Memory B cell (primary cell): ENCODE data around the gene CFAP54.

ENCODE experiments used
- ATAC-seq: fragments of 150-1000 bp; cut with Tn5 transposase; 2 replicates; pipeline ENCODE4 v1.10.0; 2021; ENCODE audit warnings: low read depth, mild to moderate bottlenecking, moderate library complexity
- DNase-seq, 2 donors: peaks; one replicate each; pipeline ENCODE4 v3.0.0; 2022; ENCODE audit warnings: low spot score in 2 of 2
- H3K27ac Mint-ChIP-seq: one replicate; pipeline ENCODE4 v1.8.0; 2022; ENCODE audit warnings: mild to moderate bottlenecking, moderate library complexity, mixed read lengths
- H3K27me3 Mint-ChIP-seq: one replicate; pipeline ENCODE4 v1.8.0; 2022; ENCODE audit warnings: mixed read lengths
- H3K36me3 Mint-ChIP-seq: one replicate; pipeline ENCODE4 v1.8.0; 2022; ENCODE audit warnings: mild to moderate bottlenecking, mixed read lengths
- H3K4me1 Mint-ChIP-seq: one replicate; pipeline ENCODE4 v1.8.0; 2022; ENCODE audit warnings: mixed read lengths
- H3K4me3 Mint-ChIP-seq: one replicate; pipeline ENCODE4 v1.8.0; 2022; ENCODE audit warnings: mild to moderate bottlenecking, moderate library complexity, mixed read lengths
- H3K9me3 Mint-ChIP-seq: one replicate; pipeline ENCODE4 v1.8.0; 2022; ENCODE audit warnings: mixed read lengths

The CFAP54 gene

GRCh38 chr12:96882862-96883261 lies 393.5 kb downstream of the CFAP54 start:
- Mint-ChIP-seq H3K27ac (no peak overlapping the region), H3K4me1 (no peaks in the 10 kb centered on the region), H3K4me3 (no peak overlapping the region), H3K36me3 (no peaks in the 10 kb centered on the region), H3K9me3 (peaks cover 2% of the 10 kb centered on the region), H3K27me3 (peaks cover 8% of the 10 kb centered on the region)
- DNase-seq: no peak
- no peak for ATAC-seq

GRCh38 chr12:96883571-96883970 lies 394.2 kb downstream of the CFAP54 start:
- H3K27me3 Mint-ChIP-seq: peaks cover 6% of the 10 kb centered on the region
- H3K4me3 Mint-ChIP-seq: no peak overlapping the region
- H3K9me3 Mint-ChIP-seq: peaks cover 2% of the 10 kb centered on the region
- H3K27ac Mint-ChIP-seq: no peak overlapping the region
- DNase-seq: no peak
- no peak for ATAC-seq
- no peaks in the 10 kb centered on the region for H3K4me1 Mint-ChIP-seq
- no peaks in the 10 kb centered on the region for H3K36me3 Mint-ChIP-seq

- ATAC-seq (no peak), DNase-seq (no peak)
- Mint-ChIP-seq H3K27ac (no peak overlapping the region), H3K27me3 (peaks cover 9% of the 10 kb centered on the region), H3K36me3 (no peaks in the 10 kb centered on the region), H3K4me1 (no peaks in the 10 kb centered on the region), H3K9me3 (no peaks in the 10 kb centered on the region), H3K4me3 (no peak overlapping the region)
Observed at GRCh38 chr12:96886998-96887677, 397.8 kb downstream of the CFAP54 start.

DNA sequence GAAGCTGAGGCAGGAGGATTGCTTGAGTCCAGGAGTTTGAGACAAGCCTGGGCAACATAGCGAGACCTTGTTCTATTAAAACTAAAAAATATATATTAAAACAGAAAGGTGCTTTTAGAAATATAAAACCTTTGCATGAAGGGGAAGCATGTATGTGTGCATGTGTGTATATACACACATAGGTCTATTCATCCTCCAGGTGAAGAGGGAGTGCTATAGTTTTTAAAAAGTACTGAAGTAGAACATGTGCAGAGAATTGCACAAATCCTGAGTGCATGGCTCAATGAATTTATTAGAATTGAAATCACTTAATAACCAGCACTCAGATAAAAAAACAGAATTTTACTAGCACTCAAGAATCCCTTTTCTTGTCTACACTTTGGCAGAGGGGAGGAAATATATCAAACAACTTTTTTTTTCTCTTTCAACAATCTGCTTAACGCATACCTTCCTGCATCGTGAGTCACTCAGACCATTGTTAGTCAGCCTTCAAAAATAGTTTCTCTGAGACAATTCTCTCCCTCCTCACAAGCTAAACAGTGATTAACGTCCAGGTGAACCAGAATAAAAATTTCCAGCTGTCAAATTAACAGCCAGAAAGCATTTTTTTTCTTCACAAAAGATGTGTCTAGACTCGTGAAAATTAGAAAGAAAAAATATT lies 400.0 kb downstream of the CFAP54 start:
- no peak for DNase-seq
- Mint-ChIP-seq H3K36me3 (no peaks in the 10 kb centered on the region), H3K9me3 (no peaks in the 10 kb centered on the region), H3K4me1 (no peaks in the 10 kb centered on the region), H3K27ac (no peak overlapping the region), H3K4me3 (no peak overlapping the region), H3K27me3 (peaks cover 11% of the 10 kb centered on the region)
- ATAC-seq: no peak

- H3K4me1 Mint-ChIP-seq: no peaks in the 10 kb centered on the region
- H3K36me3 Mint-ChIP-seq: no peaks in the 10 kb centered on the region
- H3K4me3 Mint-ChIP-seq: no peak overlapping the region
- no peaks in the 10 kb centered on the region for H3K9me3 Mint-ChIP-seq
- ATAC-seq (no peak), DNase-seq (no peak)
- H3K27me3 Mint-ChIP-seq: peaks cover 11% of the 10 kb centered on the region
- H3K27ac Mint-ChIP-seq: no peak overlapping the region
Observed at GRCh38 chr12:96890331-96890730, 401.0 kb downstream of the CFAP54 start.

- H3K9me3 Mint-ChIP-seq: no peaks in the 10 kb centered on the region
- no peaks in the 10 kb centered on the region for H3K4me1 Mint-ChIP-seq
- H3K4me3 Mint-ChIP-seq: no peak overlapping the region
- no peak for DNase-seq
- H3K27ac Mint-ChIP-seq: no peak overlapping the region
- no peak for ATAC-seq
- peaks cover 8% of the 10 kb centered on the region for H3K27me3 Mint-ChIP-seq
- no peaks in the 10 kb centered on the region for H3K36me3 Mint-ChIP-seq
Observed at GRCh38 chr12:96892104-96892503, 402.7 kb downstream of the CFAP54 start.

- Mint-ChIP-seq H3K4me1 (no peaks in the 10 kb centered on the region), H3K4me3 (no peak overlapping the region), H3K27me3 (peaks cover under 1% of the 10 kb centered on the region), H3K36me3 (no peaks in the 10 kb centered on the region), H3K9me3 (no peaks in the 10 kb centered on the region), H3K27ac (no peak overlapping the region)
- DNase-seq: no peak
- ATAC-seq: no peak
Observed at GRCh38 chr12:96897421-96897820, 408.0 kb downstream of the CFAP54 start.

DNA sequence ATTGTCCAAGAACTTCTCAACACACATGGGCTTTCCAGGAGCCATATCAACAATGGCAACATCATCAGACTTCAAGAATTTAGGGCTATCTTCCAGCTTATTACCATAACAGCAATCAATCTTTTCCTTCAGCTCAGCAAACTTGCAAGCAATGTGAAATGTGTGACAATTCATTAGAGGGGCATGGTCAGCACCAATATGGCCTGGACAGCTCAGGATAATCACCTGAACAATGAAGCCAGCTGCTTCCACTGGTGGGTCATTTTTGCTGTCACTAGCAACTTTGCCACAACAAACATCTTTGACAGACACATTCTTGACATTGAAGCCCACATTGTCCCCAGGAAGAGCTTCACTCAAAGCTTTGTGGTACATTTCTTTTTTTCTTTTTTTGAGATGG lies 411.8 kb downstream of the CFAP54 start:
- no peaks in the 10 kb centered on the region for H3K36me3 Mint-ChIP-seq
- no peak overlapping the region for H3K4me3 Mint-ChIP-seq
- peaks cover 2% of the 10 kb centered on the region for H3K4me1 Mint-ChIP-seq
- H3K27ac Mint-ChIP-seq: no peak overlapping the region
- no peaks in the 10 kb centered on the region for H3K27me3 Mint-ChIP-seq
- DNase-seq: no peak
- ATAC-seq: no peak
- H3K9me3 Mint-ChIP-seq: no peaks in the 10 kb centered on the region

DNA sequence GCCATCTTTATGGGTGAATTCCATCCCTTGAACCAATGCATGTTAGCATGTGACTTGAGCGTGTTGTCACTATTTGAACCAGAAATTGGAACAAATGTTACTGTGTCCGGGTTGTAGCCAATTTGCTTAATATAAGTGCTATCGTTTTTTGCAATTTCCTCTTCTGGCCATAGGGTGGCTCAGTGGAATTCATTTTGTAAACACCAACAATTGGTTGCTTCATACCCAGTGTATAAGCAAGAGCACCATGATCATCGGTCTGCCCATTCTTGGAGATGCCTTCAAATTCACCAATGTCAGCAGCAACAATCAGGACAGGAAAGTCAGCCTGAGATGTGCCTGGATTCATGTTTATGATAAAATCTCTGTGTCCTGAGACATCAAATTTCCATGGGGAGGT lies 412.7 kb downstream of the CFAP54 start:
- Mint-ChIP-seq H3K27me3 (no peaks in the 10 kb centered on the region), H3K36me3 (no peaks in the 10 kb centered on the region), H3K4me3 (no peak overlapping the region), H3K4me1 (peaks cover 7% of the 10 kb centered on the region), H3K9me3 (no peaks in the 10 kb centered on the region), H3K27ac (no peak overlapping the region)
- no peak for DNase-seq
- ATAC-seq: peak; percentile 11

DNA sequence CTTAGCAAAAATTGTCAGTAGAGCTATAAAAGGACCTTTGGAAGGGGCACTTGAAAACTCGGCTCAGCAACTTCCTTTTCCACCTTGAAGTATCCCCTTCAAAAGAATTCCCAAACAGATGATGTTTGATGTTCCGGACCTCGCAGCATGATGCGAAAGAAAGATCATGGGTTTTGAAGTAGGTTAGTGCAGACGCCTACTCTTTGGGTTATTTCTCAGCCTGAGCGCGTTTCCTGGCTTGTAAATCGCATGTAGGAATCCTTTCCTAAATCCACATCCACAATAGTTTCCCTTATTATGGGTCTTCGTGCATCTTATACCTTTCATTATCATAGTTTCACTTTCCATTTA lies 417.1 kb downstream of the CFAP54 start:
- H3K4me3 Mint-ChIP-seq: peak overlapping the region; percentile 93
- no peaks in the 10 kb centered on the region for H3K9me3 Mint-ChIP-seq
- peak overlapping the region; percentile 96 for H3K27ac Mint-ChIP-seq
- peaks cover 30% of the 10 kb centered on the region for H3K4me1 Mint-ChIP-seq
- DNase-seq (no peak), ATAC-seq (no peak)
- H3K27me3 Mint-ChIP-seq: no peaks in the 10 kb centered on the region
- H3K36me3 Mint-ChIP-seq: peaks cover 4% of the 10 kb centered on the region

GRCh38 chr12:96906849-96907670 lies 417.7 kb downstream of the CFAP54 start, which contains the start of gene NEDD1:
TSS of gene NEDD1 (plus strand) at chr12:96907257. CDS start at chr12:96909760, 2,503 bp downstream.
- ATAC-seq (peak; percentile 85), DNase-seq (peak; percentile 81 to 87)
- H3K9me3 Mint-ChIP-seq: no peaks in the 10 kb centered on the region
- H3K27ac Mint-ChIP-seq: peak within 1 kb of the TSS; percentile 96
- peaks cover 4% of the 10 kb centered on the region for H3K36me3 Mint-ChIP-seq
- H3K27me3 Mint-ChIP-seq: no peaks in the 10 kb centered on the region
- peak within 1 kb of the TSS; percentile 93 for H3K4me3 Mint-ChIP-seq
- peaks cover 32% of the 10 kb centered on the region for H3K4me1 Mint-ChIP-seq

- H3K4me3 Mint-ChIP-seq: peak overlapping the region; percentile 93
- peak overlapping the region; percentile 96 for H3K27ac Mint-ChIP-seq
- H3K36me3 Mint-ChIP-seq: peaks cover 4% of the 10 kb centered on the region
- no peaks in the 10 kb centered on the region for H3K9me3 Mint-ChIP-seq
- ATAC-seq (peak; percentile 20), DNase-seq (peak in 1 of 2 donors; percentile 5)
- no peaks in the 10 kb centered on the region for H3K27me3 Mint-ChIP-seq
- H3K4me1 Mint-ChIP-seq: peaks cover 32% of the 10 kb centered on the region
Observed at GRCh38 chr12:96907671-96908422, 418.5 kb downstream of the CFAP54 start.

GRCh38 chr12:96908423-96908675 lies 419.0 kb downstream of the CFAP54 start:
- Mint-ChIP-seq H3K4me3 (peak overlapping the region; percentile 93), H3K4me1 (peaks cover 32% of the 10 kb centered on the region), H3K27ac (peak overlapping the region; percentile 96), H3K9me3 (no peaks in the 10 kb centered on the region), H3K36me3 (peaks cover 4% of the 10 kb centered on the region), H3K27me3 (no peaks in the 10 kb centered on the region)
- ATAC-seq (no peak), DNase-seq (no peak)

GRCh38 chr12:96912261-96912660 lies 422.9 kb downstream of the CFAP54 start:
- no peaks in the 10 kb centered on the region for H3K27me3 Mint-ChIP-seq
- no peak overlapping the region for H3K4me3 Mint-ChIP-seq
- peaks cover 32% of the 10 kb centered on the region for H3K4me1 Mint-ChIP-seq
- DNase-seq (no peak), ATAC-seq (no peak)
- peaks cover 14% of the 10 kb centered on the region for H3K36me3 Mint-ChIP-seq
- H3K27ac Mint-ChIP-seq: no peak overlapping the region
- H3K9me3 Mint-ChIP-seq: peaks cover 2% of the 10 kb centered on the region
